ENCODE data around the gene CDK5. TPM values are rescaled to one million over a fixed set of nuclear protein-coding genes. Genes with fewer than 3 reads are reported as not detected.

The CDK5 gene
- total and polyA plus RNA-seq, 10 of the 15 experiments (the other 5 are each of a cell fraction or from before 2014, with no cell fraction given), result 1.5 to 33.4 (median 21.6) TPM

DNA sequence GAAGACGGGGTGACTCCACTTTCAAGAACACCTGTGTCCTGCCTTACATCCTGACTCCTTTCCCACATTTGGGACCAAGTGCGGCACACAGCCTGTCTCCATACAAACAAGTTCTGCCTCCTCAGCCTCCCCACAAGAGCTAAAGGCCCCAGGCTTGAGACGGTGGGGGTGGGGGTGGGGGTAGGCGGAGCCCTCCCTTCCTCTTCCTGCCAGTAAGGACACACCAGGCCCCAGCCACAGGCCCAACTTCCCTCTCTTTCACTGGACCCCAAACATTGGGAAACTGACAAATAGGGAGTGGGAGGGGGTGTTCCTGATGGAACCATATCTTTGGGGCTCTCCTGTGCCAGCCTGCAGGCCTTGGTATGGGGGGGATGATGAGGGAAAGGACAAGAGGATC, 4.6 kb downstream of the CDK5 start:
- H2AFZ ChIP-seq (ENCODE audit: control insufficient read depth, low read depth, low read length), result no peak overlapping the region
- intact Hi-C loops (cut with micrococcal nuclease; ENCODE audit: unreplicated experiment) (no loop called here), in situ Hi-C loops (cut with MboI) (no loop called here)
- ATAC-seq (no peak), FAIRE-seq (no peak), DNase-seq (ENCODE audit: low read depth, low spot score) (no peak)
- no peaks in the 10 kb centered on the region for H3K9me3 ChIP-seq (replicated peaks; ENCODE audit: control insufficient read depth, insufficient read depth, low read length)
- H3K4me1 ChIP-seq (ENCODE audit: control insufficient read depth, insufficient read depth, low read length), result peaks cover 9% of the 10 kb centered on the region
- ChIA-PET CTCF (no interaction called here), SMC1A (ENCODE audit: uncharacterized antibody, unreplicated experiment) (no interaction called here), POLR2A (no interaction called here), RAD21 (ENCODE audit: unreplicated experiment) (no interaction called here)
- no peak overlapping the region for H3K4me3 ChIP-seq
- peaks cover 2% of the 10 kb centered on the region; the same call in 1 of the 2 replicates for H3K79me2 ChIP-seq (ENCODE audit: control insufficient read depth, insufficient read depth, low read length)
- H3K9ac ChIP-seq (ENCODE audit: control insufficient read depth, insufficient read depth, low read length), result no peak overlapping the region
- TF ChIP-seq MLLT1 (IDR thresholded peaks at IDR 0.05) (no peak), TCF3 (IDR thresholded peaks at IDR 0.05; ENCODE audit: borderline replicate concordance, insufficient read depth, low read depth, low read length) (no peak), ZZZ3 (IDR thresholded peaks at IDR 0.05; ENCODE audit: control insufficient read depth, insufficient read length, low read depth) (no peak), EP300 (IDR thresholded peaks at IDR 0.05; ENCODE audit: borderline replicate concordance in 1 of 2, control insufficient read depth in 1 of 2, low read depth in 2 of 2, low read length in 2 of 2) (no peak), SUPT20H (IDR thresholded peaks at IDR 0.05; ENCODE audit: borderline replicate concordance, control insufficient read depth, low read depth, low read length) (no peak), SRF (IDR thresholded peaks at IDR 0.05; ENCODE audit: low read depth in 2 of 2, low read length in 2 of 2) (no peak), ZNF274 (IDR thresholded peaks at IDR 0.05; ENCODE audit: insufficient read depth, insufficient read length) (no peak), RB1 (IDR thresholded peaks at IDR 0.05; ENCODE audit: borderline replicate concordance) (no peak), MEF2B (IDR thresholded peaks at IDR 0.05; ENCODE audit: partially characterized antibody, poor library complexity, severe bottlenecking) (no peak), PAX8 (IDR thresholded peaks at IDR 0.05) (no peak), TCF12 (IDR thresholded peaks at IDR 0.05; ENCODE audit: low read depth, low read length) (no peak), SIN3A (IDR thresholded peaks at IDR 0.05; ENCODE audit: low read depth, low read length) (no peak), NR2C2 (IDR thresholded peaks at IDR 0.05; ENCODE audit: borderline replicate concordance, control insufficient read depth, insufficient read length, low read depth) (no peak), EED (IDR thresholded peaks at IDR 0.05; ENCODE audit: low read depth) (no peak), IKZF2 (IDR thresholded peaks at IDR 0.05) (no peak)
- TF ChIP-seq, protein P1, sequence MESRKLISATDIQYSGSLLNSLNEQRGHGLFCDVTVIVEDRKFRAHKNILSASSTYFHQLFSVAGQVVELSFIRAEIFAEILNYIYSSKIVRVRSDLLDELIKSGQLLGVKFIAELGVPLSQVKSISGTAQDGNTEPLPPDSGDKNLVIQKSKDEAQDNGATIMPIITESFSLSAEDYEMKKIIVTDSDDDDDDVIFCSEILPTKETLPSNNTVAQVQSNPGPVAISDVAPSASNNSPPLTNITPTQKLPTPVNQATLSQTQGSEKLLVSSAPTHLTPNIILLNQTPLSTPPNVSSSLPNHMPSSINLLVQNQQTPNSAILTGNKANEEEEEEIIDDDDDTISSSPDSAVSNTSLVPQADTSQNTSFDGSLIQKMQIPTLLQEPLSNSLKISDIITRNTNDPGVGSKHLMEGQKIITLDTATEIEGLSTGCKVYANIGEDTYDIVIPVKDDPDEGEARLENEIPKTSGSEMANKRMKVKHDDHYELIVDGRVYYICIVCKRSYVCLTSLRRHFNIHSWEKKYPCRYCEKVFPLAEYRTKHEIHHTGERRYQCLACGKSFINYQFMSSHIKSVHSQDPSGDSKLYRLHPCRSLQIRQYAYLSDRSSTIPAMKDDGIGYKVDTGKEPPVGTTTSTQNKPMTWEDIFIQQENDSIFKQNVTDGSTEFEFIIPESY (IDR thresholded peaks at IDR 0.05), result no peak
- TF ChIP-seq, protein P2, sequence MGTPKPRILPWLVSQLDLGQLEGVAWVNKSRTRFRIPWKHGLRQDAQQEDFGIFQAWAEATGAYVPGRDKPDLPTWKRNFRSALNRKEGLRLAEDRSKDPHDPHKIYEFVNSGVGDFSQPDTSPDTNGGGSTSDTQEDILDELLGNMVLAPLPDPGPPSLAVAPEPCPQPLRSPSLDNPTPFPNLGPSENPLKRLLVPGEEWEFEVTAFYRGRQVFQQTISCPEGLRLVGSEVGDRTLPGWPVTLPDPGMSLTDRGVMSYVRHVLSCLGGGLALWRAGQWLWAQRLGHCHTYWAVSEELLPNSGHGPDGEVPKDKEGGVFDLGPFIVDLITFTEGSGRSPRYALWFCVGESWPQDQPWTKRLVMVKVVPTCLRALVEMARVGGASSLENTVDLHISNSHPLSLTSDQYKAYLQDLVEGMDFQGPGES (IDR thresholded peaks at IDR 0.05), result no peak
- 74% methylated on average over 4 of the region's 4 CpGs for WGBS (ENCODE audit: insufficient coverage, insufficient replicate concordance, low lambda C conversion rate, missing lambda C conversion rate)
- no peaks in the 10 kb centered on the region; a peak in 1 of 4 replicates for H3K27me3 ChIP-seq (replicated peaks in 1 of 2; ENCODE audit: control insufficient read depth in 2 of 2, insufficient read depth in 2 of 2, low read length in 1 of 2)
- H3K27ac ChIP-seq (ENCODE audit: control insufficient read depth, insufficient read depth), result no peak overlapping the region
- no peaks in the 10 kb centered on the region for H4K20me1 ChIP-seq (ENCODE audit: control insufficient read depth, insufficient read depth)
- no peaks in the 10 kb centered on the region for H3K36me3 ChIP-seq (ENCODE audit: control insufficient read depth in 2 of 2, insufficient read depth in 2 of 2, low read length in 1 of 2)
- no peak overlapping the region for H3K4me2 ChIP-seq (ENCODE audit: control insufficient read depth, insufficient read depth)
- BruUV-seq (replicated peaks), result no TSS peak
